NK-92 (cell line): Measurements from ENCODE around the gene DSTYK.
A peak's percentile ranks its signal among the peaks of the same experiment; 100 is the strongest.

Source experiments
- DNase-seq: peaks from one replicate; lab custom pipeline; 2025; ENCODE audit not compliant: unreplicated experiment; lab: John Stamatoyannopoulos, UW

The DSTYK gene

GRCh38 chr1:205211169-205211838 is at the start of gene DSTYK:
DSTYK (minus strand) TSS chr1:205211702; CDS start chr1:205211535, 167 bp downstream.
- no peak for DNase-seq

- DNase-seq: no peak
These were observed 48.5 kb upstream of the DSTYK start for GRCh38 chr1:205259998-205260397.

GRCh38 chr1:205259324-205259832 is 47.9 kb upstream of the DSTYK start:
- DNase-seq: no peak

GRCh38 chr1:205258719-205259118 is 47.2 kb upstream of the DSTYK start:
- DNase-seq: no peak

GRCh38 chr1:205258261-205258691 is 46.8 kb upstream of the DSTYK start:
- no peak for DNase-seq

GRCh38 chr1:205257735-205258134 is 46.2 kb upstream of the DSTYK start:
- no peak for DNase-seq

GRCh38 chr1:205256951-205257625 is 45.6 kb upstream of the DSTYK start:
- no peak for DNase-seq

- DNase-seq: peak; percentile 16
These were observed 44.7 kb upstream of the DSTYK start for GRCh38 chr1:205255941-205256780.

GRCh38 chr1:205251576-205251975 is 40.1 kb upstream of the DSTYK start:
- DNase-seq: no peak

GRCh38 chr1:205250699-205251098 is 39.2 kb upstream of the DSTYK start:
- DNase-seq: no peak

- DNase-seq: no peak
These were observed 38.1 kb upstream of the DSTYK start for GRCh38 chr1:205249651-205250050.

- DNase-seq: no peak
These were observed 37.5 kb upstream of the DSTYK start for GRCh38 chr1:205248793-205249601.

- no peak for DNase-seq
These were observed 35.8 kb upstream of the DSTYK start for GRCh38 chr1:205247130-205247921.

GRCh38 chr1:205246351-205247119 is 35.0 kb upstream of the DSTYK start:
- no peak for DNase-seq

GRCh38 chr1:205245096-205245495 is 33.6 kb upstream of the DSTYK start:
- no peak for DNase-seq

- no peak for DNase-seq
These were observed 32.9 kb upstream of the DSTYK start for GRCh38 chr1:205244384-205244783.

GRCh38 chr1:205243350-205244191 is 32.1 kb upstream of the DSTYK start:
- DNase-seq: no peak

GRCh38 chr1:205241366-205242030 is 30.0 kb upstream of the DSTYK start:
- no peak for DNase-seq
